Measurements from ENCODE around the gene LUC7L2. TPM values are rescaled to one million over a fixed set of nuclear protein-coding genes. Genes with fewer than 3 reads are reported as not detected.
"Not testable (repeated sequence)": the region's sequence is repeated elsewhere in the genome, so short reads cannot be mapped to it uniquely, and the experiment has no call there.

LUC7L2 gene
- total RNA-seq, 1 experiment from 2014 or later: 145 TPM

GRCh38 chr7:139426258-139427028 lies 66.7 kb downstream of the LUC7L2 start:
- no TSS peak for BruUV-seq (replicated peaks)
- TF ChIP-seq CTCF (IDR thresholded peaks at IDR 0.05; ENCODE audit: unreplicated experiment): no peak
- Mint-ChIP-seq H3K4me3 (ENCODE audit: unreplicated experiment) (no peak overlapping the region), H3K9me3 (ENCODE audit: unreplicated experiment) (no peaks in the 10 kb centered on the region), H3K27me3 (ENCODE audit: insufficient read depth, unreplicated experiment) (no peaks in the 10 kb centered on the region), H3K36me3 (ENCODE audit: insufficient read depth, unreplicated experiment) (peaks cover 73% of the 10 kb centered on the region), H3K27ac (ENCODE audit: low read depth, unreplicated experiment) (no peak overlapping the region), H3K4me1 (ENCODE audit: insufficient read depth, unreplicated experiment) (no peaks in the 10 kb centered on the region)
- POLR2A ChIA-PET: interaction anchor here (0.9 to 2.2 kb wide), 5 partner anchors 9 to 66 kb away, joined by 3 to 9 read pairs (median 4); partner anchors contain the start of gene LUC7L2
- CTCF ChIA-PET: interaction anchor here (0.6 to 1.3 kb wide), 4 partner anchors 28 to 561 kb away, joined by 3 to 4 read pairs (median 3); no protein-coding TSS in a partner anchor
- intact Hi-C loops (cut with micrococcal nuclease): no loop called here
- no peak for DNase-seq (ENCODE audit: unreplicated experiment)

DNA sequence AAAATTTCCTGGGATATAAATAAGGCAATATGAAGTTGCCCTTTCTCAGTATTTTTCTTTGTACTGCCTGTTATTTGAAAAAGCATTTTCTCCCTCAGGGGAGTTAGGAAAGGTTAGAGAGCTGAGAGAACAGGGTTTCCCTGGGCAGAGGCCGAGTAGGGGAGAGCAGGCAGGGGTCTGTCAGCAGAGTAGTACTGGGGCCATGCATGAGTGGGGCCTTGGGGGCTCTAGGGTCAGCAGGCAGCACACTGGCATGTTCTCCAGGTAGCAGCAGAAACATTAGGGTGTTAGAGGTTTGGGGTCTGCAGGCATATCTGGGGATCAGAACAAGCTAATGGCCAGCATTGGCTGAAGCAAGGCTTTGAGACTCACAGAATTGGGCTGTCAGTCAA lies 67.3 kb downstream of the LUC7L2 start:
- H3K4me3 Mint-ChIP-seq (ENCODE audit: unreplicated experiment): no peak overlapping the region
- DNase-seq (ENCODE audit: unreplicated experiment): no peak
- no peaks in the 10 kb centered on the region for H3K27me3 Mint-ChIP-seq (ENCODE audit: insufficient read depth, unreplicated experiment)
- H3K27ac Mint-ChIP-seq (ENCODE audit: low read depth, unreplicated experiment): no peak overlapping the region
- H3K36me3 Mint-ChIP-seq (ENCODE audit: insufficient read depth, unreplicated experiment): peaks cover 67% of the 10 kb centered on the region
- ChIA-PET POLR2A (interaction anchor here (0.6 to 2.2 kb wide), 5 partner anchors 8 to 67 kb away, joined by 3 to 9 read pairs (median 4); partner anchors contain the start of gene LUC7L2), CTCF (interaction anchor here (0.9 kb wide), 1 partner anchor 29 kb away, joined by 3 read pairs; no protein-coding TSS in a partner anchor)
- intact Hi-C loops (cut with micrococcal nuclease): no loop called here
- no peak for TF ChIP-seq CTCF (IDR thresholded peaks at IDR 0.05; ENCODE audit: unreplicated experiment)
- no peaks in the 10 kb centered on the region for H3K4me1 Mint-ChIP-seq (ENCODE audit: insufficient read depth, unreplicated experiment)
- no peaks in the 10 kb centered on the region for H3K9me3 Mint-ChIP-seq (ENCODE audit: unreplicated experiment)
- BruUV-seq (replicated peaks): no TSS peak

DNA sequence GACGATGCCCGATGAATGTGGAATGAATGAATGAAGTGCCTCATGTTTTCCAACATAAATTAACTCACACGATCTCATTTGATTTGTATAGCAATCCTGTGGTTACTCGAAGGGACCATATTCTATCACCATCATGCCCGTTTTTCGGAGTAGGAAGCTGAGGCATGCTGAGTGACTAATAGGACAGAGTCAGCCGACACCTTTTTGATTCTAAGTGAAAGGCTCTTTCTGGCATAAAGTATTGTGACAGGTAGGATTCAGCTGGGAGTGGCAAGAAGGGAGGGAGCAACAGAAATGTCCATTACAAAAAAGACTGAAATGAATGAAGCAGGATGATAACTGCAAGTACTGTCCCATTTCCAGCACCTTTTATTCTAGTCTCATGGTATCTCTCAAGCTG lies 68.1 kb downstream of the LUC7L2 start:
- POLR2A ChIA-PET: interaction anchor here (0.6 to 1.0 kb wide), 2 partner anchors 17 to 50 kb away, joined by 4 read pairs; no protein-coding TSS in a partner anchor
- no peak for TF ChIP-seq CTCF (IDR thresholded peaks at IDR 0.05; ENCODE audit: unreplicated experiment)
- Mint-ChIP-seq H3K9me3 (ENCODE audit: unreplicated experiment) (no peaks in the 10 kb centered on the region), H3K4me3 (ENCODE audit: unreplicated experiment) (no peak overlapping the region), H3K27ac (ENCODE audit: low read depth, unreplicated experiment) (no peak overlapping the region), H3K27me3 (ENCODE audit: insufficient read depth, unreplicated experiment) (no peaks in the 10 kb centered on the region), H3K4me1 (ENCODE audit: insufficient read depth, unreplicated experiment) (no peaks in the 10 kb centered on the region), H3K36me3 (ENCODE audit: insufficient read depth, unreplicated experiment) (peaks cover 62% of the 10 kb centered on the region)
- no peak for DNase-seq (ENCODE audit: unreplicated experiment)
- no TSS peak for BruUV-seq (replicated peaks)
- CTCF ChIA-PET: interaction anchor here (0.6 kb wide), 1 partner anchor 70 kb away, joined by 4 read pairs; no protein-coding TSS in a partner anchor
- intact Hi-C loops (cut with micrococcal nuclease): no loop called here

- H3K9me3 Mint-ChIP-seq (ENCODE audit: unreplicated experiment); intact Hi-C loops (cut with micrococcal nuclease); BruUV-seq (replicated peaks); DNase-seq (ENCODE audit: unreplicated experiment); H3K4me3 Mint-ChIP-seq (ENCODE audit: unreplicated experiment); H3K4me1 Mint-ChIP-seq (ENCODE audit: insufficient read depth, unreplicated experiment); H3K27ac Mint-ChIP-seq (ENCODE audit: low read depth, unreplicated experiment); H3K27me3 Mint-ChIP-seq (ENCODE audit: insufficient read depth, unreplicated experiment); CTCF ChIA-PET: not testable (repeated sequence)
- H3K36me3 Mint-ChIP-seq (ENCODE audit: insufficient read depth, unreplicated experiment): peaks cover 48% of the 10 kb centered on the region
- POLR2A ChIA-PET: interaction anchor here (0.7 kb wide), 1 partner anchor 57 kb away, joined by 3 read pairs; no protein-coding TSS in a partner anchor
Observed at GRCh38 chr7:139429735-139430134, 70.0 kb downstream of the LUC7L2 start.
